GM19043 (cell line): ENCODE measurements around the gene LAMB4.

Experiments used
- ATAC-seq: cut with Tn5 transposase; IDR thresholded peaks from one replicate; pipeline ENCODE4 v1.9.1; 2021; ENCODE audit warnings: low read depth; ENCODE audit not compliant: unreplicated experiment

Gene LAMB4

DNA sequence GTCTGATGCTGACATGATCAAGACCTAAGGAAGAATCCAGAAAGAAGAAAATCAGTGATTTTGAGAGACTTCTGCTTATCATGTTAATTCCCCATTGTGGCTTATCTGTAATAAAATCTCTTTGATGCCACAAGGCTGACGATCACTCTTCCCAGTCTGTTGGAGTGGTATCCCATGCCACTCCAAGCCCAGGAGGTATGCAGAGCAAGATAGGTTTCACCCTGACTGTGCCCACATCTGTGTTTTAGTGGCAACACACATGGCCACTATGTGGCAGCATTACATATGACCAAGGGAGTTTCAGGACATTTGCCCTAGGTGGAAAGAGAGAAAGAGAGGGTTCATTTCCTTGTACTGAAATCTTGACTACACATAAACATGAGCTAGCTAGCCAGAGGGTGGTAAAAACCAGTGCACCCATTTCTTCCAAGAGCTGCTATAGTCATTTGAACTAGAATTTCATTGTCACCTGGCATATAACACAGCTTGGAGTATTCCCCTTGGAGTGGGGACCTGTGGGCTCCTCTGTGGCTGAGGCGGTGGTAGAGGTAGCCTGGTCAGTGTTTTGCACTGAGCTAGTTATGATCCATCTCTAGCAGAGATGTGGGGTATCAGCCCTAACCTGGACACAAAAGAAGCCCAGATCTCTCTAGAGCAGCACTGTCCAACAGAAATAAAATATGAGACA lies 20.8 kb downstream of the LAMB4 start:
- ATAC-seq: no peak

DNA sequence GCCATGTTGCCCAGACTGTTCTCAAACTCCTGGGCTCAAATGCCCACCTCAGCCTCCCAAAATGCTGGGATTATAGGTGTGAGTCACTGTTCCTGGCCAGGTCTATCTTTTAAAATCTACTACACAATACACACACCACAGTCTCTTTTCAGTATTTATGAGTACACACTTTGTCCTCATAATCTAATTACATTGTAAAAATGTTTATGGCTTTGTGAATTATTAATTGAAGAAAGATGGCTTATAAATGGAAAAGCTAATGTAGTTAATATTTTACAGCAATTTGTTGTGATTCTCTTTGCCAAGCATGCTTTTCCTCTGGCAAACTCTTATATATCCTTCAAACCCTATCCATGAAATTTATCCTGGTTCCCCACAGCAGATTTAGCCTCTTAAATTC lies 22.0 kb downstream of the LAMB4 start:
- no peak for ATAC-seq

DNA sequence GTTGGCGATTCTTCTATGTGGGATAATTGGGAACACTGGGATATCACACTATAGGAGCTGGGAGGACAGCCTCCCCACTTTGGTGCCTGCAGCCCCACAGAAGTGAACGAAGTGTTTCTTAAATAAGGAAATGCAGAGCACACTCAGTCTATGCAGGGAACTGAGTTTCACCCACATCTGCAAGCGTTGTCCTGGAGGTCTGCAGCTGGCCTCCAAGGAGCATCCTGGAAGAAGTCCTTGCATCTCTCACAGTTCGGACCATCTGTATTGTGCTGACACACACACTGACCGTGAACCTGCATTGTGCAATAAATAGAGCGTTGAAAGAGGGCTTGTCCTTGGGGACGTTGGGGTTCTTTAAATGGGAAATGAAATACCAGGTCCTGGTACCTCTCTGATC lies 25.8 kb downstream of the LAMB4 start:
- ATAC-seq: no peak

DNA sequence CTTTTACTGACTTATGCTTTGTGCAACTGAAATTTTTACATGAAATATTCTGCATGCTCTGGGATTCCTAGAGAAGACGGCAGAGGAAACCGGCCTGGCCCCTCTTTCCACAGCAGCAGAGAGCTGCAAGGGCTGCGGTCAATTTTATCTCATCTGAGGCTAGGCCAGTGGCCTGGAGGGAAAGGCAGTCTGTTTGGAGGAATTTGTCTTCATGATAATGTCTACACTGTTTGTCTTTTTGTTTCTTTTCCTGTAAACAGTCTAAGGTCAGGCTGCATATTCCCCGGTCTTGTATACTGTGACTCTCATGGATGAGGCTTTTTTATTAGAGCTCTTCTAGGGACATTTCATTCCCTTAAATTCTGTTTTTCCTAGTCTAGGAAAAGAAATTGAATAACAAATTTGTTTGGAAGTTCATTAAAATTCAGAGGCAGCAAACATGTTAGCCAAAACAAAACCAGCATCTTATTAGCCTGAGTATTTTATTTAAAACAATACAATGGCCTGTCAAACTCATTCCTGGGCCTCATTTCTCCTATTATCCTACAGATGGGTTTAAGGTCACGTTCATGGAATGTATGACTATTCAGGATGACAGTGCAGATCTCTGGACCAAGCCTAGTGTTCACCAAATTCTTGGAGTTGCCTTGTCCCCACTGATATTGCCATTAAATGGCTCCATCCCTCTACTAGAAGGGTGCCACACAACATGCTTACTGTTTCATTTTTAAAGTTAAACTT lies 26.4 kb downstream of the LAMB4 start:
- no peak for ATAC-seq

DNA sequence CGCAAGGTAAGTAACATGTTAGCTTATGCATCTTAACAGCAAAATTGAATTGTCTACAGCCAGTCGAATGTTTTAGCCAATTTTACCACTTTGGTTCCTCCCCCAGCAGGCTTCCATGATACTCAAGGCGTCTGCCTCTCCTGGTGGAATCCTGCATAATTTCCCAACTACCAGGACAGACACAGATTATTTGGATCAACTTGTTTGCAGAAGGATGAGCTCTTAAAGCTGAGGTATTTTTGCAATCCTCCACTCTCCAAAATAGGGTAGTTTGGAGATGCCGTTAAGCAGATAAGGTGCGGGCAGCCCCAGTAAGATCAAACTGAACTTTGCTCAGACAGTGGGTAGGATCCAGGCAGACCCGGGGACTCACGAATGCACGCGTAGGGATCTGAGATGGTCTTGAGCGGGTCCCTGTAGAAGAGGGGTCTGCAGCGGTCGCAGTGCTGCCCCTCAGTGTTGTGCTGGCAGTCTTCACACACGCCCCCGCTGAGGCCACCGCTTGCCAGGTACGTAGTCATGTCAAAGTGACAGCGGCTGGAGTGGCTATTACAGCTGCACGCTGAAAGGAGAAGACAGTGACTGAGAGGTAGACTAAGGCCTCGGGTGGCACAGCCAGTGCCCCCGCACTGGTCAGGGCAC lies 27.4 kb downstream of the LAMB4 start:
- no peak for ATAC-seq

DNA sequence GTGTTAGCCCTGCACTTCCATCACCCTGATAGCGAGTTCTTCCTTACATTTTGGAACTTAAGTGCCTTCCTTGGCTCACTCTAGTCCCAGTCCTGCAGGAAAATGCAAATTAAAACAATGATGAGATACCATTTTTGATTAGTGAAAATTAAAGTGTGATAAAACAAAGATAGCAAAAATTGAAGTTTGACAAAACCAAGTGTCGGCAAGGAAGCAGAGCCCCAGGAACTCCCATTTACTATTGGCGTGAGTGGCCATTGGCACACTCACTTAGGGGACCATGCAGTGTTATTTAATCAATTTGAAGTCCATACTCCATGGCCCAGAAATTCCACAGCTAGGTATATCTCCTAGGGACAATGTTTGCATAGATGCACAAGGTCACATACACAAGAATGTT lies 28.4 kb downstream of the LAMB4 start:
- no peak for ATAC-seq

DNA sequence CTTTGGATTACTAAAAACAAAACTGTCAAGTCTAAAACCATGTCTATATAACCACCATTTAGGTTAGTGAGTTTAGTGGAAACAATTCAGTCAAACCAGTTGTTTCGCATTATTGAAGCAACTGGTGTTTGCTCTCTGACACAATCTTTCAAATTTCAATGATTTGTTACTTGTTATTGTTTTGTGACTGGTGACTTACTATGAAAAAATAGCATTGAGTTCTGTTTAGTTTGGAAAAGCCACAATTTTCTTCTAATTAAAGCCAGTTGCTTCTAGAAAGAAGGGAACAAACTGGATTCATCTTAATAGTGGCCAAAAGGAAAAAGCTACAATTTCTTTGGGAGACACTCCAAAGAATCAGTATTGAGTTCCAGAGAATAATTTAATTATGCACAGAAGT lies 30.4 kb downstream of the LAMB4 start:
- ATAC-seq: no peak

DNA sequence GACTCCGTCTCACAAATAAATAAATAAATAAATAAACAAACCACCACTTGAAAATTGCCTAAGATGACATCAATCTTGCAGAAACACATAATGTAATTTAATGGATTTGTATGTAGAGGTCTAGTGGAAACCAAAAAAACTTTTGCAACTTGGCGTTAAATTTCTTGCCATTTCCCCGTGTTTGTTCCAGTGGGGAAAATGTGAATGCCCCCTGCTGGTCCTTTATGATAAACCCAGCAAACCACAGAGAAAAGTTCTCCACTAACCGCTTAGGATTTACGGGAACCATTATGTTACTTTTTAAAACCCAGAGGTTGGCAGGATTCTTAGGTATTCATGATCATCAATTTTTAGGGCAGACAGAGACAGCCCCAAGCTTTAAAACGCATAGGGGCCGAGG lies 32.5 kb downstream of the LAMB4 start:
- ATAC-seq: no peak

DNA sequence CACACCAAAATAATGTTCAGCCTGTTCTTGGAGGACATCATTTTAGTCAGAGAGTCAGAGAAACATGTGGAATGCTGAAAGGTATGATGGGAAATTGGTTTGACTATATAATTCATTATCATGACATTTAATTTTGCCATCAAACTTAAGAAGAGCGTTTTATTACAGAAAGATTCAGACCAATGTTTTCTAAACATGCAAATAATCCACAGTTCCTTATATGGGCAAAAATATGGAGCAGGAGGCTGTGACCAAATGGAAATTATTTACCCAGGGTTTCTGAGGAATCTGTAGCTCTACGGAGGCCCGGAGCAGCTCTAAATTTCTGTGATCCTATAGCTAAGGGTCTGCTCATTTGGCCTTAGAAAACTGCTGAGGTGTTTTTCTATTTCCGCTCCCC lies 33.2 kb downstream of the LAMB4 start:
- no peak for ATAC-seq

DNA sequence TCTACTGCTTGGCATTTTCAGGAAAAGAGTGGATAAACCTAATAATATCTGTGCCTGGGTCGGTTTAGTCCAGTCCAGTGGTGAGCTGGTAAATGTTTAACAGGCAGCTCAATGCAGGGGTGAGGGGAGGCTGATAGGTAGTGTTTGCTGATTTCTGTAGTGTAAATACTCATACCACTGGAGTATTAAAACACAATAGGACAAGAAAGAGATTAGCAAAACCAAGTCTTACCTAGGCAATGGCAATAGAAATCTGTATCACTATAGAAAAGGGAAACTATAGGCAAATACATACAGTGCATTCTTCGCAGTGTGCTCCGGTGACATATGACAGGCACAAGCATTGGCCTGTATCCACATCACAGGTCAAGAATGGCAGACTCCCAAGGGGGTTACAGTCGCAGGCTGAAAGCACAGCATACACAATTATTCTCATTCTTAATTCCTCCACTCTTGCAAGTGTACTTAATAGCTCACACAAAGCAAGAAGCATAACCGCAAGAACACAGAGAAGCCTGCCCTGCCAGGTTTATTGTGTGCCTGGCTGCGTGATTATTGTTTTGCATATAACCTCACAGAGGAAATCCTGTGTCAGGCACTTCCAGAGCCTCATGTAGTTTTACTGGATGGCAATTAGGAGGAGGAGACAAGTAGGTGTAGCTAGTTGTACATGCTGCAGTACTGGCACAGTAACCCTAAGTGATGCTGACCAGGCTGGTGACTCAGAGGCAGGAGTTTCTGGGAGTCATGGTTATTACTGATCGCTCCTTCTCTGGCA lies 35.0 kb downstream of the LAMB4 start:
- no peak for ATAC-seq

DNA sequence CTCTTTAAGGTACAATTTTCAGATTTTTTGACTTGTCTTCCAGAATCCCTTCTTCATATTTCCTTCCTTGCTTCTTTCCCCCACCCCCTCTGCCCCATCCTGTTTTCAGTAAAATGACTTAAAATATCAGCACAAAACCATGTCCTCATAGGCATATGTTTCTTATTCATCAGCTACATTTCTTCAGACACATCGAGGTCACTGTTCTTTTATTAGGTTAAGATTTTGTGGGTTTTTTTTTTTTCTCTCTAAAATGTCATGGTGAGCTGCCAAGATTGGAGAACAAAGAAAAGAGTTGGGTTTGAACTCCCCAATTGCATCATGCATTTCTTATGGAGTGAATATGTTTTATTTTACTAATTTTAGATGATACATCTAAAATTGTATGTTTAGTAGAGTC lies 35.8 kb downstream of the LAMB4 start:
- no peak for ATAC-seq

DNA sequence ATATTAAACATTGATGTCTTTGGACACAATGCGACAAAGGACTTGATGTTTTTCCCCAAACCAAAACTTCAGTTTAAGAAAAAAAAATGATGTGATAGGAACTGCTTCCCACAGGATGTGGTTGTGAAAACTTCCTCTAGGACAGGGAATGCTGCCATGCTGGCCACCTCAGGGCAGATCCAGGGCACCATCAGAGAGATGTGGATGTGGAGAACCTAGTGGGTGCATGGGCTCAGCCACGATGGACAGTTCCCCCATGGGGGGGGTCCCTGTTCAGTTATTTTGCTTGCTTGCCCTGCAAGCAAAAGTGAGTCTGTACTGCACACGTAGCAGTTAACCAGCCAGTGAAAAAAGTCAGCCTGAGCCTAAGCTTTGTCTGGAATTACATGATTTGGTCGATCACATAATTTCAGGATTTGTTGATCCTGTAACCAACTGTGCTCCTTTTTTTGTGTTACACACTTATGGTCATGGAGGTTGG lies 36.3 kb downstream of the LAMB4 start:
- ATAC-seq: no peak

DNA sequence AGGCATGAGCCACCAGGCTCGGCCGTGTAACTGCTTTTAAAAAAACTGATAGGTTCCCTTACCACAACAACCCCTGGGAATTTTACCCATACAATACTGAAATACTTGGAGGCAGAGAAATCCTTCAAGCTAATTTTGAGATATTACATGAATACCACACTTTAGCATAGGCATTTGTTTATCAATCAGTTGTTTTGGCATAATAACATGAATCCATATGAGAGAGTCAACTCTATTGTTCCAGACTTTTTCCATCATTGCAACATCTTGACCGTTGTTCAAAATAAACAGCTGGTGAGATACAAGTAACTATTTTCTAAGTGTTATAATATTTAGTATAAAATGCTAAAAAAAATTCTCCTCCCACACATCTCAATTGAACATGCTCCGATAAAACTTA lies 36.8 kb downstream of the LAMB4 start:
- no peak for ATAC-seq

DNA sequence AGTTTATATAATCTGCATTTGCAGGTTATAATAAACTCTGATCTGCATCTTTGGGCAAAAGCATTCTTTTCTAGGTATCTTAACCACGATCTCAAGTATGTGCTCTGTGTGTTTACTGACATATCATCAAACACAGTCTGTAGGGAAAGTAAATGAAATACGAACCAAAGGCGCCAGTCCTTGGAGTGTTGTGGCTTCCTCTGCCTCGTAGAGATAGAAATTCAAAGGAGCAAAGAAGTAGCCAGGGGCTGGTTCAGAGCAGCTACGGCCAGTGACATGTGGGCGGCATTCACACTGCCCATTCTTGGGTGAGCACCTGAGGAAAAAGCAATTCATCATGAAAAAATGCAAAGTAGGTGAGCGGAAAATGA lies 38.7 kb downstream of the LAMB4 start:
- no peak for ATAC-seq

DNA sequence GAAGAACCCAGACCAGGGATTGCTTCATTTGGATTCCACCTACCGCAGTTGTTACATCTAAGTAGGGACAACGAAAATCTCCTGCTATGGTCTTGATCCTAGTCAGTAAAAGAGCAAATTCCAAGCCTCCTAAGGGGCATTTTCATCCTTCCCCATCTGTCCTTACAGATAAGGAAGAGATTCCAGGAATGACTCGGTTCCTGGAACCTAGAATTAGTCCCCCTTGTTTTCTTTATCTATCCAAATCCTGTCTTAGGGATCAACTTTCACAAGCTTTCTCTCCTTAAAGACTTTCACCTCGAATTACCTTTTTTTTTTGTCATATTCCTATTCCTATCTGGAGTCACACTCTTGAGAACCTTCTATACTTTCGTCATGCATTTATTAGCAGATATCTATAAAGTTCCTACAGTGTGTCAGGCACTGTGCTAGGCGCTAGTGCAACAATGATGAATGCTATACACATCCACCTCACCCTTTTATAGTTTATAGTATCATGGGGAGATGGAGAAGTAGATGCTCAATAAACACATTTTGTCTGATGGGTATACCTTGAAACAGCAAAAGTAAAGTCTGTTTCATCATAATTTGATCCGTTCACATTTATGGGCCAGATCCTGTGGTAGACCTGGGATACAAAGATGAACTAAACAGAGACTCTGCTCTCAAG lies 39.2 kb downstream of the LAMB4 start:
- no peak for ATAC-seq

DNA sequence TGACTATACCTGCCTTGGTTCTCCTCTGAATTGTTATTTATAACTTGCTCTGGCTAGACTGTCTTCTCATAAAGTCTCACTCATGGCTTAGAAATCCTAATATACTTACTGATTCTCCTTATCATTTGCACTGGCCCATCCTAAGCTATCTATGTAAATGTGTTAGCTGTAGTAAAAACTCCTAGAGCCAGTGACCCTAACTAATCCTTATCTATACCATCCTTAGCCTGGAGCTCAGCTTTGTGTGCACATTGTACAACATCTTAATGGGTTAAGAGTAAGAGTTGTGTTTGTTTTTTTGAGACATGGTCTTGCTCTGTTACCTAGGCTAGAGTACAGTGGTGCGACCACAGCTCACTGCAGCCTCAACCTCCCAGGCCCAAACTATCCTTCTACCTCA lies 40.8 kb downstream of the LAMB4 start:
- no peak for ATAC-seq

DNA sequence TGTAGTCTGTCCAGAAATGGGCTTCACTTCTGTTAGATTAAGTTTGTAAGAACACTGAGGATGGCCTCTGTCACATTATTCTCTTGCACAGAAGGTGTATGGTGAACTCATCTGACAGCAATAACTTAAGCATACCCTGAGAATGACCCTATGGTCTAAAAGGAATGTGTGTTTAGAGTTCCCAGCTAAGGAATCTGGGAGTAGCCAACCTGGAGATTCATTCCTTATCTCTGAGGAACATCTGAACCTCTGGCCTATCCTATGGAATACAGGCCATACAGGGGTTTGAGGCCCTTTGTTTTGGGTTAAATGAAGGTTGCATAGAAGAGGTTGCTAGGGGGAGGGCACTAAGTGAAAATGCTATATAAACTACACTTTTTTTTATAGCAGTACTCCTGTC lies 41.4 kb downstream of the LAMB4 start:
- no peak for ATAC-seq

DNA sequence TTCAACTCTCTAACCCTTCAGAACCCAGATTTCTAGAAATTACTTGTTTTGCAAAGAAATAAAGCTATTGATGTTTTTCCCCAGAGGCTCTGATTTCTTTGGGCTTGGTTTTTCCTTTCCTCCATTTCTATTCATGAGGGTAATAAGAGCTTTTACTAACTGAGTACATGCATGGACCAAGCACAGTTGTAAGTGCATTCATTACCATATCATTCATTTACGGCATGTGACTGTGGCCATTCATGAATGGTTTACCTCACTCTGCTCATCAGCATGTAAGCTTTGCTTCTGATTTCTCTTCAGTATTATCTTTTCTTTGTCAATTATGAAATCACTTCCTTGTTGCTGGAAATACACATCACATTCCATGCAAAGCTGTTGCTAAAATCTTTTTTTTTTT lies 42.4 kb downstream of the LAMB4 start:
- ATAC-seq: no peak

DNA sequence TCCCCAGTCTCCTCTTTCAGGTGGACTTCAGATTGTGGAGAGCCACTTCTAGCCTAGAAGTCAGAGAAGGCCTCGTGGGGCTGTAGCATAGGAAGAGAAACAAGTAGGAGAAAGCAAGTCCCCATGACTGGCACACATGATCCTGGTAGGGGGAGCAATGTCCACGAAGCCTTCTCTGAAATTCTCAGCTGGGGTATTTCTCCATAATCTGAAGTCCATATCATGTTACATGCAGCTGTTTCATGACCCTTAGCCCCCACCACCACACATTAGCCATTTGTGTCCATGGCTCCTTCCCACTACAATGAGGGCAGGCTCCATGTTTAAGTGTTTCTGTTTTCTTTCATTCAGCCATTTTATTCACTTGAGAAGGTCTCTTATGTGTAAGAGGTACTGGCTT lies 43.2 kb downstream of the LAMB4 start:
- ATAC-seq: no peak

DNA sequence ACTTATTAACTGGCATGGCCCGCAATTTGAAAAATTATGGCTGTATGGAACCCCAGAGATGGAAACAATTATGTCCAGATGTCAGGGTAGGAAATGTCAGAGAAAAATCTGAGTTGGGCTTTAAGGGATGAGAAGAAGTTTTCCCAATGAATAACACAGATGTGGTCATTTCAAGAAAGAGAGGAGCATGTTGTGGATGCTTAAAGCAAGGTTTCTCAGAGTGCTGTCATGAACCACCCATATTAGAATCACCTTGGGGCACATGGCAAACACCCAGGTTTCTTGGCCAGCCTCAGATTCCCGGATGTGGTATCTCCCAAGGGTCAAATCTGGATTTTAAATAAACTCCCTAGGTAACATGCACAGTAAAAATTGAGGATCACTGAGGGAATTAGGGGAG lies 43.6 kb downstream of the LAMB4 start:
- ATAC-seq: no peak

DNA sequence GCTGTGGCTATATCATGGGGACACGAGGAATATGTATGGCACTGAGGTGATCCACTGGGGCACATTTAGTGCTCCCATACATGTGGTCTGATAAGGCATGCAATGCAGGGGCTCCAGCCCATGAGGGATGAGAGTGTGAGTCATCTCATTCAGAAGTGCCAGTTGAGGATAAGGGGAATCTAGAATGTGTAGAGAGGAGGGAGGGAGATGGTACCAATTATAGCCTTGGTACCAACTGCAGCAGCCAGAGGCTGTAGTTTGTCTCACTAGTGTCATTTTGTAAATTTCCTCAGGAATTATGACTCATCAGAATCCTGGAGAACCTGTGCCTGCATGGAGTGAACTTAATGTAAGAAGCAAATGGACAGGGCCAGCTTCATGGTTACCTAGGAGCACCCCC lies 46.2 kb downstream of the LAMB4 start:
- no peak for ATAC-seq
